Activated naive CD8-positive, alpha-beta T cell treated with anti-CD3 and anti-CD28 coated beads, Interleukin-2, amount 10 ng/mL, durations not matched to agents 7 days and 5 days (primary cell): ENCODE results near the gene EIF2S2. TPM values are rescaled to one million over a fixed set of nuclear protein-coding genes. Genes with fewer than 3 reads are reported as not detected.
A peak's percentile ranks its signal among the peaks of the same experiment; 100 is the strongest.

Experiments
- ATAC-seq: fragments of 150-1000 bp; cut with Tn5 transposase; one replicate; pipeline ENCODE4 v1.10.0; 2021; ENCODE audit warnings: low read depth, moderate library complexity
- POLR2A ChIA-PET: fragments of 350-600 bp; sonication (Branson Sonifier 250); formaldehyde crosslinking; loops from one replicate; lab custom pipeline; 2021; ENCODE audit warnings: antibody characterized with exemption; lab: Charles Lee
- DNase-seq: peaks from one replicate; pipeline ENCODE4 v3.0.0; 2021
- H3K27ac Mint-ChIP-seq: one replicate; pipeline ENCODE4 v1.8.0; 2022; ENCODE audit warnings: mild to moderate bottlenecking, mixed read lengths
- H3K27me3 Mint-ChIP-seq: one replicate; pipeline ENCODE4 v1.8.0; 2022; ENCODE audit warnings: mild to moderate bottlenecking, moderate library complexity, mixed read lengths
- H3K36me3 Mint-ChIP-seq: one replicate; pipeline ENCODE4 v1.8.0; 2021; ENCODE audit warnings: mild to moderate bottlenecking, mixed read lengths
- H3K4me1 Mint-ChIP-seq: one replicate; pipeline ENCODE4 v1.8.0; 2021; ENCODE audit warnings: mixed read lengths
- H3K4me3 Mint-ChIP-seq: one replicate; pipeline ENCODE4 v1.8.0; 2022; ENCODE audit warnings: mild to moderate bottlenecking, moderate library complexity, mixed read lengths
- H3K9me3 Mint-ChIP-seq: one replicate; pipeline ENCODE4 v1.8.0; 2021; ENCODE audit warnings: mixed read lengths
- microRNA-seq: library from miRNA; unstranded; fragments of <30 nt; microRNA quantifications from one replicate; pipeline ENCODE4 v1.2.0, GENCODE V29; 2022
- total RNA-seq, 2 experiments: library from RNA; stranded (reverse); gene quantifications; one replicate each; pipeline ENCODE4 v1.2.3, GENCODE V29; 2021

Gene EIF2S2
- total RNA-seq, 2 experiments from 2014 or later, result 82.4 to 85.0 TPM

DNA sequence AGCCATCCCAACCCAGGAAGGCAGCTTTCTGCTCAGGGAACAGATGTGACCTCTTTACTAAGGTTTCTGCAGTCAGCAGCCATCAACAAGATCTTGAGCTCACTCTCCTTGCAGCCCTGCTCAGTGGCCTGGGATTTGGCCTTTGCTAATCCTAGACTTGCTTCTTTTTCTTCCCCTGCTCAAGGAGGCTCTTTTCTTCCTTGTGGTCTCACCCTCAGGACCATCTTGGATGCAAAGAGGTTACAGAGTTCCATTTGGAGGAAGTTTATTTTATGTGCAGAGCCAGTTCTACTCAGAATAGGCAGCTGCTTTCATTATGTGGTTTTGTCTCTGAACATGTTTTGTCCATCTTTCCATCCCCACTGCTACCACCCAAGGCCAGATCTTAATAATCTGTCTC lies 69.0 kb downstream of the EIF2S2 start:
- POLR2A ChIA-PET, result no interaction called here
- ATAC-seq (no peak), DNase-seq (no peak)
- Mint-ChIP-seq H3K9me3 (no peaks in the 10 kb centered on the region), H3K36me3 (peaks cover 14% of the 10 kb centered on the region), H3K4me1 (peaks cover 28% of the 10 kb centered on the region), H3K27me3 (no peaks in the 10 kb centered on the region), H3K27ac (no peak overlapping the region), H3K4me3 (no peak overlapping the region)

DNA sequence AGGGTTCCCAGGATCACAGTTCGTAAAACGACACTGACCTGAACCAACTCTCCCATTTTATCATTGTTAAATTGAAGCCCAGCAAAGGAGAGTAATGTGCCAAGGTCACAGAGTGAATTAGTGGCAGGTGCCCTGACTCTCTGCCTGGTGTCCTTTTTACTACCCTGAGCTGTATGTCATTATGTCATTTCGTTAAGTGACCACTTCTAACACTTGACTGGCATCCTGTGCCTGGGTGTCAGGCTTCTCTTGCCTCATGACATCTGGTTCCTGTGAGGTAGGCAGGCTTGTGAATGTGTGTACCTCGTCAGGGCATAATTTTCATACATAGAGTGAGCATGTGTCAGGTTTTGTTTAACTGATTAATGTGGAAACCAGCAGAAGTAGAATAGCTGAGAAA lies 69.8 kb downstream of the EIF2S2 start:
- peaks cover 15% of the 10 kb centered on the region for H3K36me3 Mint-ChIP-seq
- peaks cover 35% of the 10 kb centered on the region for H3K4me1 Mint-ChIP-seq
- POLR2A ChIA-PET, result no interaction called here
- H3K9me3 Mint-ChIP-seq, result no peaks in the 10 kb centered on the region
- DNase-seq (no peak), ATAC-seq (peak; percentile 56)
- no peak overlapping the region for H3K27ac Mint-ChIP-seq
- H3K27me3 Mint-ChIP-seq, result no peaks in the 10 kb centered on the region
- H3K4me3 Mint-ChIP-seq, result no peak overlapping the region

DNA sequence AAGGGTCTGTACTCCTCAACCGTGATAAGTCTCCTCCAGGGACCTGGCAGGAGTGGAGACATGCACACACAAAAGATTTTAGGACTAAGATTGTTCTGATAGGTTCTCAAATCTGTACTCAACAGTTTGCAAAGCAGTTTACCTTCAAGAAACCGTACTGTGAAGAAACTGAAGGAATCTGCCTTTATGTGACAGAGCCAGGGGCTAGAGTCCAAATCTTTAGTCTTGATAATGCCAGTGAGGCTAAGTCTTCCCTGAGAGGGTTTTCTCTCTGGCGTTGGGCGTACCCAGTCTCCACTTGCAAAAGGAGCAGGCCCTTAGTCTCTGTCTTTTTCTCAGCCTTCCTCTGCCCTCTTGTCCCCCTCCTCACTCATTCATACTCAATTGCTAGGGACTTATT lies 70.8 kb downstream of the EIF2S2 start:
- no peak overlapping the region for H3K4me3 Mint-ChIP-seq
- no peak for DNase-seq
- POLR2A ChIA-PET, result interaction anchor here (1.0 kb wide), 1 partner anchor 11 kb away, joined by 3 read pairs; no protein-coding TSS in a partner anchor
- H3K27ac Mint-ChIP-seq, result peak overlapping the region; percentile 57
- peaks cover 41% of the 10 kb centered on the region for H3K4me1 Mint-ChIP-seq
- peaks cover 12% of the 10 kb centered on the region for H3K36me3 Mint-ChIP-seq
- no peak for ATAC-seq
- H3K27me3 Mint-ChIP-seq, result no peaks in the 10 kb centered on the region
- H3K9me3 Mint-ChIP-seq, result no peaks in the 10 kb centered on the region

DNA sequence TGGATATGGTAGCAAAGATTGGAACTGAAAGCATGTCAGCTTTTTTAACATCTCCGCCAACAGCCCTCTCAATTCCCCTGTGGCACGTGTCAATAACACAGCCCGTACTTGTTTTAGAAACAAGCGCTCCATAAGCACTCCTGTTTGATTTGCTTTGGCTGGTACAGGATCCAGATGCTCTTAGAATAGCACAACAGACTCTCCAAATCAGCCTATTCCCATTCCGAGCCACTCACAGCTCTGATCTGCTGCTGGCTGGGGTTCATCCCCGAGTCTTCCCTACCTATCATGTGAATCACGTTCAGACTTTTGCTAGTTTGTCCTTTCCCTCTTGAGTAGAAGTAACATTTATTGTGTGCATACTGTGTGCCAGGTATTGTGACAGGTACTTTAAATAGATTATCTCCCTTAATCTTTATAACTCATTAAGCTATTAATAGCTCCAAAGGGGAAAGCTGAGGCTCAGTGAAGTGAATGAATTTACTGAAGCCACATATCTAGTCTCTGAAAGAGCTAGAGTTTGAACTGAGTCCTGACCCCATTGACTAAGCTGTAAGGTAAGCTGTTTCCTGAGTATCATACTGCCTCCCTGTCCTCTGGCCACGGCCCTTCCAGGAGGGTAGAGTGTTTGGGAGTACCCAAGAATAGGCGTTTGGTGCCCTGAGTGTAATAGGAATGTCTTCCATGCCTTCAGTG lies 71.6 kb downstream of the EIF2S2 start:
- H3K27ac Mint-ChIP-seq, result no peak overlapping the region

More for the DNA sequence above, 71.6 kb downstream of the EIF2S2 start:
- DNase-seq, result no peak
- Mint-ChIP-seq H3K4me3 (no peak overlapping the region), H3K27me3 (no peaks in the 10 kb centered on the region), H3K9me3 (no peaks in the 10 kb centered on the region), H3K36me3 (peaks cover 10% of the 10 kb centered on the region), H3K4me1 (peaks cover 43% of the 10 kb centered on the region)
- POLR2A ChIA-PET, result interaction anchor here (1.0 kb wide), 1 partner anchor 12 kb away, joined by 3 read pairs; no protein-coding TSS in a partner anchor
- ATAC-seq, result no peak

Small RNAs within 50 kb of the gene (microRNA-seq; reads per million reads assigned to microRNA genes)
- gene MIR4755, result not detected

Other genes starting within 250 kb of the EIF2S2 start
- gene RALY, start 118.3 kb downstream of the EIF2S2 start, total RNA-seq, result 100 to 1,000 TPM; 188 to 190 TPM
- gene ASIP, start 129.2 kb upstream of the EIF2S2 start, total RNA-seq, result not detected
- gene AHCY, start 191.1 kb upstream of the EIF2S2 start, total RNA-seq, result 10 to 100 TPM; 51.8 to 55.0 TPM